GM13976 (cell line): ENCODE results near the gene CASP9.
"Not testable (repeated sequence)": the region's sequence is repeated elsewhere in the genome, so short reads cannot be mapped to it uniquely, and the experiment has no call there.

Experiments
- DNase-seq: peaks from one replicate; pipeline ENCODE4 v3.0.0; 2012; ENCODE audit warnings: low spot score
- in situ Hi-C: fragments of 300-500 bp; cut with MboI; formaldehyde crosslinking; loops from one replicate; pipeline ENCODE4 v1.12.0; 2022; ENCODE audit warnings: low sequenced_read_pairs, mixed read lengths, inconsistent platforms; ENCODE audit not compliant: unreplicated experiment
- TF ChIP-seq, protein P1 (sequence below): IDR thresholded peaks from 2 replicates; pipeline ENCODE4 v1.5.1; 2012; ENCODE audit warnings: borderline replicate concordance, mild to moderate bottlenecking; ENCODE audit not compliant: insufficient read depth; ENCODE audit errors: extremely low read depth, missing control alignments, control extremely low read depth

Gene CASP9

DNA sequence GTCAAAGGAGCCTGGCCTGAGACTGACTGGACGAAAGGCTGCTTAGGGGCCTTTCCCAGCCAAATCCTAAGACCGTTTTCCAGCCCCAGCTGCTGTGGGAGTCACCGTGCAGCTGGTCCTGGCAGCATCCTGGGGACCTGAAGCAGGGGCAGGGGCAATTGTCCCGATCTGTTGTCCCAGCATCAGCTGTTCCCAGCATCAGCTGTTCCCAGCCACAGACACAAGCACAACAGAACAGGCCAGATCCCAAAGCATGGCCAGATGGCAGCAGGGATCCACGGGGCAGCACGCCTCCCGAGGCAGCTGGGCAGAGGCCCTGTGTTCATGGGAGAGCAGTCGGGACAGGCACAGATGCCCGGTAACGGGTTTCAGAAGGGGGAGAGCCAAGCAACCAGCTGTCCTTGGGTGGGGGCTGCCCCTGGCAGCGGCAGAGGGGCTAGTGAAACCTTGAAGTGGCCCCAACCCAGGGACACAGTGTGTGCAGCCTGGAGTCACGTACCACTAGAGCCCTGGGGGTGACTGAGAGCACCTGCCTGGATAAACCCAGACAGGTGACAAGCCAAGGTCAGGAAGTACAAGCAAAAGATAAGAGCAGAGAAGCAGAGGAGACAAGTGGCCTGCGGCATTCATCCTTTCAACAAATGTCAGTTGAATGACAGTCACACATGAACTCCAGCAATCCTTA is 34.8 kb downstream of the CASP9 start:
- in situ Hi-C loops, result no loop called here
- no peak for DNase-seq
- TF ChIP-seq, protein P1, sequence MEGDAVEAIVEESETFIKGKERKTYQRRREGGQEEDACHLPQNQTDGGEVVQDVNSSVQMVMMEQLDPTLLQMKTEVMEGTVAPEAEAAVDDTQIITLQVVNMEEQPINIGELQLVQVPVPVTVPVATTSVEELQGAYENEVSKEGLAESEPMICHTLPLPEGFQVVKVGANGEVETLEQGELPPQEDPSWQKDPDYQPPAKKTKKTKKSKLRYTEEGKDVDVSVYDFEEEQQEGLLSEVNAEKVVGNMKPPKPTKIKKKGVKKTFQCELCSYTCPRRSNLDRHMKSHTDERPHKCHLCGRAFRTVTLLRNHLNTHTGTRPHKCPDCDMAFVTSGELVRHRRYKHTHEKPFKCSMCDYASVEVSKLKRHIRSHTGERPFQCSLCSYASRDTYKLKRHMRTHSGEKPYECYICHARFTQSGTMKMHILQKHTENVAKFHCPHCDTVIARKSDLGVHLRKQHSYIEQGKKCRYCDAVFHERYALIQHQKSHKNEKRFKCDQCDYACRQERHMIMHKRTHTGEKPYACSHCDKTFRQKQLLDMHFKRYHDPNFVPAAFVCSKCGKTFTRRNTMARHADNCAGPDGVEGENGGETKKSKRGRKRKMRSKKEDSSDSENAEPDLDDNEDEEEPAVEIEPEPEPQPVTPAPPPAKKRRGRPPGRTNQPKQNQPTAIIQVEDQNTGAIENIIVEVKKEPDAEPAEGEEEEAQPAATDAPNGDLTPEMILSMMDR, result no peak

DNA sequence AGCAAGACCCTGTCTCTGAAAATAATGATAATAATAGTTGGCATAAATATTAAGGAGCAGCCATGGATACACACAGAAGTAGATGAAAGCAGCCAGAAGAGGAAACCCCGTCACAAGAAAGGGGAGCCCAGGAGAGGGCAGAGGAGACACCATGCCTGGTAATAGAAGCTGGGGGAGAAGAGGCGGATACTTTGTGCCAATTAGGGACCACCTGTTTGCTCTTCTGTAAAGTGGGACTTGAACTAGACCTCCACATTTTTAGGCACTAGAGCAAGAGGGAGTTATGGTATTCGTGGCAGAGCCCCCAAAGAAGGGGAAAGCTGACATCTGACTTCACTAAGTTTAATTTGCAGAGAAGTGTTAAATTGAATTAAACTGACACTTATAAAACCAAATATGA is 35.6 kb downstream of the CASP9 start:
- TF ChIP-seq, protein P1, result no peak
- in situ Hi-C loops, result no loop called here
- DNase-seq, result no peak

DNA sequence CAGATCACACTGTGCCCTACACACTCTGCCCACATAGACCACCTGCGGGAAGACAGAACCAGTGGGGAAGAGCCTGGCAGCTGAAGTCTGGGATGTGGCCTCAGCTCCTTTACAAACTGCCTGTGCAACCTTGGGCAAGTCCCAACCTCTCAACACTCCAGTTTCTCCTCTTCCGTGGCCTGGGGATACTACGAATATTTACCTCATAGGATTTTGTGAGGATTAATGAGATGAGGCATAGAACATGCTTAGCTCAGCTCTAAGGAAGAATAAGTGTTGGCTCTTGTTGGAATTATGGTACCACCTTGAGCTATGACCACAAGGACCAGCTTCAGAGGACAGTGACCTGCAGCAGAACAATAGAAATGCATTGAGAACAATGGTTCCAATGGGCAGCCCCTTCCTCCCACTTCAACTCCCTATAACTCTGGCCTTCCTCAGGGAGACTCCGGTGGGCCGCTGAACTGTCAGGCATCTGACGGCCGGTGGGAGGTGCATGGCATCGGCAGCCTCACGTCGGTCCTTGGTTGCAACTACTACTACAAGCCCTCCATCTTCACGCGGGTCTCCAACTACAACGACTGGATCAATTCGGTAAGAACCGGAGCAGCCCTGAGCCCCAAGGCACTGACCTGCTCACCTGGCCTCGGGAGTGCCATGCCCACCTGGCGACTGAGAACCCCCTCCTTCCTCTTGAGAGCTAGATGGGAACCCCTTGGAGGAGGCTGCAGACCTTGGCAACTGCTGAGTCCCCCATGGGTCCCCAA is 37.0 kb downstream of the CASP9 start:
- DNase-seq, in situ Hi-C loops: not testable (repeated sequence)

DNA sequence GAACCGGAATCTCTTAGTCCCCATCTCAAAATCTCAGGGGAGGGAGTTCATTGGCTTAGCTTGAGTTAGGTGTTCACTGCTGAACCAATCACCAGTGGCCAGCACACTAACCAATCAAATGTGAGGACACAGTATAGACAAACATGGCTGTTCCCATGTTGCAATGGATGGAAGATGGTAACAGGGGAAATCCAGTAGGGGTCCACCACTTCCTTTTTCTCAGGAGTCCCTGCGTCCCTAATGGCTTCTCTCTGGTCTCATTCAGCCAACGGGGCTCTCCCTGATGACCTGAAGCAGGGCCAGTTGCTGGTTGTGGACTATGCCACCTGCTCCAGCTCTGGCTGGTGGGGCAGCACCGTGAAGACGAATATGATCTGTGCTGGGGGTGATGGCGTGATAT is 38.4 kb downstream of the CASP9 start:
- no peak for DNase-seq
- TF ChIP-seq, protein P1, result no peak
- in situ Hi-C loops, result no loop called here

DNA sequence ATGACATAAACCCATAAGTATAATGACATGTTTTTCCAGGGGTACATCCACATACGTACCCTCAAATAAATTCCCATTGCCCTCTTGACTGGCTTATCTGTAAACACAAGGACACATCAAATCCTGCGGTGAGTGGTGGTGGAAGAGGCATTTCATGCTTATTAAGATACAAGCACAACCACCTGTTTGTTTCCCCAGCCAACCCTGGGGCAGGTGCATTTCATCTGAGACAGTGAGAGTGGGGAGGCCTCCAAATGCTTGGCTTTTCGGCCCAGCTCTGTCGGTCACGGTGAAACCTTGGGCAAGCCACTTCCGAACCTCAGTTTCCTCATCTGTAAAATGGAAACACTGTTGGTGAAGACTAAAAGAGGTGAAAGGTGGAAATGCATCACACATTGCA is 39.6 kb downstream of the CASP9 start:
- DNase-seq, in situ Hi-C loops: not testable (repeated sequence)

DNA sequence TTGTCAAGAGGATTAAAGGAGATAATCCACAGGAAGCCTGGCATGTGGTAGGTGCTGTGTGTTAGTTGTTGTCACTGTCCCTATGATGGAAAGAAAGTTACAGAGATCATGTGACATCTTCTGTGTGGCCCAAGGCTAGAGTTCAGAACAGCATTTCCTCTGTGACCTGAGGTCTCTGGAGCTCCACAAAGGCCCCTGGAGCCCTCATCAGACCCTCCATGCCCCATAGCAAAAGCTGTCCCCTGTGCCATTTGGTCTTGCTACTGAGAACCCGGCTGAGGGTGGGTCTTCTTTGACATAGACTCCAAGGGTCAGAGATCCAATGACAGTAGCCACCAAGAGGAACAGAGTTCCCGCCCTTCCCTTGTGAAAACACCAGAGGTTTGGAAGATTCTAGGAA is 40.0 kb downstream of the CASP9 start:
- TF ChIP-seq, protein P1, result no peak
- in situ Hi-C loops, result no loop called here
- DNase-seq, result no peak

DNA sequence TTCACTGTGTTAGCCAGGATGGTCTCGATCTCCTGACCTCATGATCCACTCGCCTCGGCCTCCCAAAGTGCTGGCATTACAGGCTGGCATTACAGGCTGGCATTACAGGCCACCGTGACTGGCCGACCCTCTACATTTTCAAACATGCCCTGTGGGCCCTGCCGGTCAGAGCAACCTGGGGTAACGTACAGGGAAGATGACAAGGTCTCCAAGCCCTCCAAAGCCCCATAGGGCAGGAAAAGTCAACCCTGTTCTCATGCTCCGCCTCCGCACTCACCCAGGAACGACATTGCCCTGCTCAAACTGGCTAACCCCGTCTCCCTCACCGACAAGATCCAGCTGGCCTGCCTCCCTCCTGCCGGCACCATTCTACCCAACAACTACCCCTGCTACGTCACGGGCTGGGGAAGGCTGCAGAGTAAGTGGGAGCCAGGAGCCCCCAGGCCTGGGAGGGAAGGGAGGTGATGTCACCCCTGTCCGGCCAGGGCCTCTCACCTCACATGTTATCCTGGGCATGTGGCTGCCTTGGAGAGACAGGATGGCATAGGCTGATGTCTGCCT is 41.0 kb downstream of the CASP9 start:
- DNase-seq, in situ Hi-C loops: not testable (repeated sequence)

DNA sequence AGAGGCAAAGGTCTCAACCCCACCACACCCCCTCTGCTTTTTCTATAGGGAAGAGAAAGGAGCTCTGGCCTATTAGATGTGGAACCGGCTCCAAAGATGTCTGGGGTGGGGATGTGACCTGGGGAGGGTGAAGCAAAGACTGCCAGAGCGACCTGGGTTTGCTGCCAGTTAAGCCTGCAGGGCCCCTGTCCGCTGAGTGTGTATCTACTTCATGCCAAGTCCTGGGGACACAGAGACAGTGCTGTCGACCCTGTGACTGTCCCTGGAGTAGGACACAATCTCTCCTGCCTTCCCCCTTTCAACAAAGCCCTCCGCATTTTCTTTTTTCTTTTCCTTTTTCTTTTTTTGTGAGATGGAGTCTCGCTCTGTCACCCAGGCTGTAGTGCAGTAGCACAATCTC is 41.6 kb downstream of the CASP9 start:
- DNase-seq, in situ Hi-C loops: not testable (repeated sequence)
